Mucosa of stomach (tissue), 1 donor: Measurements from ENCODE around the gene OR2T6.

Experiments used
- H3K27me3 ChIP-seq: one replicate; pipeline ENCODE4 v1.7.0; 2013; ENCODE audit warnings: mild to moderate bottlenecking, low read length; ENCODE audit not compliant: control insufficient read depth, insufficient read depth
- H3K36me3 ChIP-seq: one replicate; pipeline ENCODE4 v1.7.0; 2013; ENCODE audit warnings: low read length; ENCODE audit not compliant: control insufficient read depth, insufficient read depth
- H3K4me1 ChIP-seq: one replicate; pipeline ENCODE4 v1.7.0; 2013; ENCODE audit warnings: mild to moderate bottlenecking, low read length; ENCODE audit not compliant: control insufficient read depth, insufficient read depth
- H3K4me3 ChIP-seq: one replicate; pipeline ENCODE4 v1.7.0; 2013; ENCODE audit warnings: low read length
- H3K9ac ChIP-seq: one replicate; pipeline ENCODE4 v1.7.0; 2013; ENCODE audit warnings: mild to moderate bottlenecking, low read length, moderate library complexity
- H3K9me3 ChIP-seq: one replicate; pipeline ENCODE4 v1.7.0; 2013; ENCODE audit warnings: mild to moderate bottlenecking, low read length, moderate library complexity; ENCODE audit not compliant: control insufficient read depth
- donor health status: Pancreatic carcinoma.

Gene OR2T6

DNA sequence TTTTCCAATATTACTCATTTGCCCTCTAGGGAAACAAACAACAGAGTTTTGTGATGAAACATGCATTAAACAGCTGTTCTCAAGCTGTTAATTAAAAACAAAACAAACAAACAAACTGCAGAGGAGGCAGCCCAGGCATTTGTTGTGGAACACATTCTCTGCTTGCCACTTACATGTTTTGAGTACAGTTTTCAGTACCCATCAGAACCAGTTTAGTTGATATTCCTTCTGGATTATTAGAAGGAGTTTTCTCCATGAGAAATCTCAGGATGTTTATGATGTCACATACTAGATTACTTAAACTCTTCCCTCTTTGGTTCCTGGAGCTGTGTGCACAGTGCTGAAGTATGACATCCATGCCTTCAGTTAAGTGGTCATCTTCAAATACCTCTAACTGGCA lies at the start of gene OR2T6:
TSS of gene OR2T6 (plus strand) at position 301 of the 400 bp plus-strand sequence. CDS start 11,863 bp downstream, outside the sequence.
- Histone ChIP-seq H3K9ac (no peak within 1 kb of the TSS), H3K4me3 (no peak within 1 kb of the TSS), H3K36me3 (no peaks in the 10 kb centered on the region), H3K4me1 (no peaks in the 10 kb centered on the region), H3K27me3 (no peaks in the 10 kb centered on the region), H3K9me3 (no peaks in the 10 kb centered on the region)

- Histone ChIP-seq H3K9ac (no peak overlapping the region), H3K36me3 (no peaks in the 10 kb centered on the region), H3K27me3 (no peaks in the 10 kb centered on the region), H3K4me3 (no peak overlapping the region), H3K4me1 (no peaks in the 10 kb centered on the region), H3K9me3 (no peaks in the 10 kb centered on the region)
Observed at GRCh38 chr1:248343451-248343850, 32.1 kb upstream of the OR2T6 start.

DNA sequence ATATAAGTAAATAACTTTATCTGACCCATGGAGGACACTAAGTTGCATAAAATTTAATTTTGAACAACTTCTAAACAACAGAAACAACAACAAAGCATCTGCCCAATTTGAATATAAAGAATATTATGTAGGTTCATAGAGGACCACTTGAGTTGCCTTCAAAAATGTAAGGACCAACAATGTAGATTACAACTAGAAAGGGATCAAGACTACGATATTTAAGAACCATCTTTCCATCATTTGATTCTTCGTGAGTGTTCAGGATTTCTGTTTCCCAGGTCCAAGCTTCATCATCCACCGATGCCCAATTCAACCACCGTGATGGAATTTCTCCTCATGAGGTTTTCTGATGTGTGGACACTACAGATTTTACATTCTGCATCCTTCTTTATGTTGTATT lies 27.1 kb upstream of the OR2T6 start, which contains the start of gene OR14C36:
TSS of gene OR14C36 (plus strand) at position 301 of the 400 bp plus-strand sequence. CDS start at position 301, 0 bp downstream.
- no peaks in the 10 kb centered on the region for H3K36me3 ChIP-seq
- no peak within 1 kb of the TSS for H3K9ac ChIP-seq
- H3K27me3 ChIP-seq, result no peaks in the 10 kb centered on the region
- H3K9me3 ChIP-seq, result no peaks in the 10 kb centered on the region
- no peaks in the 10 kb centered on the region for H3K4me1 ChIP-seq
- no peak within 1 kb of the TSS for H3K4me3 ChIP-seq

DNA sequence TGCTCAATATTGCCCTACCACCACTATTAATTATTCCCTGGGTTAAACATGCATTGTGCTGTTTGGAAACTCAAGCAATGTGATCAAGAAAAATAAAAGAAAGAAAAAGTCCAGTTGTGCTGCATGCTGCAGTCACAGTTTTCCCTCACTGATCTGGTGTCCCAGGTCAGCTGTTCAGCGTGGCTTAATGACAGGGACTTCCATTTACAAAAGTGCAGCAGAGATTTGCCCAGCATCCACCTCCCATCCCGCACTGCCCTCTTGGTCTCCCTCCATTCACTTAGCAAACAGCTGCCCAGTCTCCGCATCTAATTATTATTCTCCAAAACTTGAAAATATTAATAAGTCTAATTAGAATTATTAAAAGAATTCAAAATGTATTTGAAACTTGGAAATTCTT lies 16.1 kb upstream of the OR2T6 start:
- Histone ChIP-seq H3K27me3 (no peaks in the 10 kb centered on the region), H3K9me3 (no peaks in the 10 kb centered on the region), H3K4me3 (no peak overlapping the region), H3K4me1 (no peaks in the 10 kb centered on the region), H3K36me3 (no peaks in the 10 kb centered on the region), H3K9ac (no peak overlapping the region)

- no peaks in the 10 kb centered on the region for H3K4me1 ChIP-seq
- no peak within 1 kb of the TSS for H3K4me3 ChIP-seq
- no peak within 1 kb of the TSS for H3K9ac ChIP-seq
- H3K27me3 ChIP-seq, result no peaks in the 10 kb centered on the region
- H3K36me3 ChIP-seq, result no peaks in the 10 kb centered on the region
- H3K9me3 ChIP-seq, result no peaks in the 10 kb centered on the region
Observed at GRCh38 chr1:248361121-248361715, 14.3 kb upstream of the OR2T6 start, which contains the start of gene OR2T4. OR2T4 (plus strand) TSS chr1:248361665; CDS start chr1:248361665, 0 bp downstream.

GRCh38 chr1:248366609-248367008 lies 8.9 kb upstream of the OR2T6 start:
- H3K36me3 ChIP-seq, result no peaks in the 10 kb centered on the region
- H3K27me3 ChIP-seq, result no peaks in the 10 kb centered on the region
- H3K9ac ChIP-seq, result no peak overlapping the region
- H3K4me1 ChIP-seq, result no peaks in the 10 kb centered on the region
- H3K4me3 ChIP-seq, result no peak overlapping the region
- no peaks in the 10 kb centered on the region for H3K9me3 ChIP-seq

- H3K9me3 ChIP-seq, result no peaks in the 10 kb centered on the region
- no peaks in the 10 kb centered on the region for H3K4me1 ChIP-seq
- no peaks in the 10 kb centered on the region for H3K27me3 ChIP-seq
- H3K9ac ChIP-seq, result no peak overlapping the region
- no peak overlapping the region for H3K4me3 ChIP-seq
- no peaks in the 10 kb centered on the region for H3K36me3 ChIP-seq
Observed at GRCh38 chr1:248372394-248372793, 3.2 kb upstream of the OR2T6 start.

DNA sequence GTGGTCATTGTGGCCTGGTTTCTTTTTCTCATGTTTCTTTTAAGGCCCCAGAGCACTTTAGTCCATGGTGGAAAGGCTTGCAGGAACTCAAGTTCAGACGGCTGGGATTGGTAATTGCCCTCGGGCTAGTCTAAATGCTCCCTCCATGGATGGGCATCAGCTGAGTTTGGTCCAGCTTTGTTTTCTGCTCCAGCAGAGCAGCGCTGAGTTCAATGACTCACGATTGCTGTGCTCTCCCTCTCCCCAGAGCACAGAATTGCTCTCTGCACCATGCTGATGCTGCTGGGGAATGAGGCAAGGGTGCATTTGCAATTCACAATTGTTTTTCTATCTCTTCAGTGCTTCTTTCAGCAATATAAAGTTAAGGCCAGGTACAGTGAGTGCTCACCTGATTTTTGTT lies 1.8 kb upstream of the OR2T6 start:
- no peak overlapping the region for H3K4me3 ChIP-seq
- H3K9ac ChIP-seq, result no peak overlapping the region
- no peaks in the 10 kb centered on the region for H3K4me1 ChIP-seq
- no peaks in the 10 kb centered on the region for H3K9me3 ChIP-seq
- no peaks in the 10 kb centered on the region for H3K27me3 ChIP-seq
- H3K36me3 ChIP-seq, result no peaks in the 10 kb centered on the region

DNA sequence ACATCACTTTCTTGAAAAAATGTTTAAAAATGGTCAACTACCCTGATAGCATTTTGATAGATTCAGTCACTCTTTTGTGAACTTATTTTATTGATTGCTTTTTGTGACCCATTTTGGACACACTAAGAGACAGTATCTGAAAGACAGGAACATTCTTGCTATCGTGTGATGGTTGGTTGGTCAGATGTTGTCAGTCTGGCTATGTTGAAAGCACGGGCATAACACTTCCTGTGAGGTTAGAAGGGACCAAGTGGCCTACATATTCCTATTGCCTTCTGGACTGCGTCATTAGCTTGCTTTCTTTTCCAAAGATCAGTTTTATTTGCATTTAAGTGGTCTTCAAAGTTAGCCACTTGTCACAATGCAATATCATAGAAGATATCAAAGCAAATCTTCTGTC lies 1.4 kb downstream of the OR2T6 start:
- Histone ChIP-seq H3K9ac (no peak overlapping the region), H3K4me1 (no peaks in the 10 kb centered on the region), H3K27me3 (no peaks in the 10 kb centered on the region), H3K36me3 (no peaks in the 10 kb centered on the region), H3K4me3 (no peak overlapping the region), H3K9me3 (no peaks in the 10 kb centered on the region)

- H3K27me3 ChIP-seq, result no peaks in the 10 kb centered on the region
- H3K9me3 ChIP-seq, result no peaks in the 10 kb centered on the region
- H3K4me1 ChIP-seq, result no peaks in the 10 kb centered on the region
- no peak overlapping the region for H3K9ac ChIP-seq
- no peaks in the 10 kb centered on the region for H3K36me3 ChIP-seq
- no peak overlapping the region for H3K4me3 ChIP-seq
Observed at GRCh38 chr1:248380854-248381253, 5.3 kb downstream of the OR2T6 start.

DNA sequence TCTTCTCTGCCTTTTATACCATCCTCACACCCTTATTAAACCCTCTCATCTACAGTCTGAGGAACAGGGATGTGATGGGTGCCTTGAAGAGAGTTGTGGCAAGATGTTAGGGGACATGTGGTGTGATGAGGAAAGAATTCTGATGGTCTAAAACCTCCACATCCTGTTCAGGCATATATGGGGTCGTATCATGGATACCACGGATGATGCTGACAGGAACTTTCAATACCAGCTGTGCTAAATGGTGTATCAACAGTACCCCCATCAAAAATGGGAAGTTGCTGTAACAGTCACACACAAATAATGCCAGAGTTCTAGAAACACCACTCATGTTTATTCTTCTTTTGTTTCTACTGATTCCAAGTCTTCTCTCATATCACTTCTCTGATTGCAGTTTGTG lies 12.9 kb downstream of the OR2T6 start:
- Histone ChIP-seq H3K27me3 (no peaks in the 10 kb centered on the region), H3K9ac (no peak overlapping the region), H3K9me3 (no peaks in the 10 kb centered on the region), H3K36me3 (no peaks in the 10 kb centered on the region), H3K4me3 (no peak overlapping the region), H3K4me1 (no peaks in the 10 kb centered on the region)

- no peaks in the 10 kb centered on the region for H3K36me3 ChIP-seq
- no peak overlapping the region for H3K4me3 ChIP-seq
- no peaks in the 10 kb centered on the region for H3K27me3 ChIP-seq
- no peaks in the 10 kb centered on the region for H3K4me1 ChIP-seq
- H3K9ac ChIP-seq, result no peak overlapping the region
- H3K9me3 ChIP-seq, result no peaks in the 10 kb centered on the region
Observed at GRCh38 chr1:248393050-248393449, 17.5 kb downstream of the OR2T6 start.

- Histone ChIP-seq H3K9ac (no peak within 1 kb of the TSS), H3K4me1 (no peaks in the 10 kb centered on the region), H3K27me3 (no peaks in the 10 kb centered on the region), H3K36me3 (no peaks in the 10 kb centered on the region), H3K9me3 (no peaks in the 10 kb centered on the region), H3K4me3 (no peak within 1 kb of the TSS)
Observed at GRCh38 chr1:248402748-248403147, 27.2 kb downstream of the OR2T6 start, which contains the start of gene OR2T1. OR2T1 (plus strand) TSS chr1:248403048; CDS start chr1:248406148, 3,100 bp downstream.
